H1 (cell line): ENCODE measurements around the gene DDAH2. TPM values are rescaled to one million over a fixed set of nuclear protein-coding genes. Genes with fewer than 3 reads are reported as not detected.

Source experiments
- CTCF ChIA-PET: fragments of 300-600 bp; sonication (Branson Sonifier 250); formaldehyde crosslinking; loops from one replicate; lab custom pipeline; 2021; ENCODE audit not compliant: partially characterized antibody; lab: Charles Lee
- POLR2A ChIA-PET: fragments of 300-600 bp; sonication (Branson Sonifier 250); formaldehyde crosslinking; loops from one replicate; lab custom pipeline; 2021; ENCODE audit warnings: inconsistent platforms; ENCODE audit not compliant: partially characterized antibody; lab: Charles Lee
- DNase-seq, 2 experiments: peaks; one replicate each; pipeline versions ENCODE4 v3.0.0 to v3.0.0-alpha.2; 2010 to 2022; ENCODE audit warnings: low spot score in 2 of 2, low read depth in 1 of 2, mixed read lengths in 1 of 2
- FAIRE-seq: peaks from 2 replicates; lab custom pipeline; 2011; peaks lifted over from hg19 to GRCh38; lab: Jason Lieb, UNC
- H2AFZ ChIP-seq: 2 replicates; pipeline ENCODE4 v1.8.1; 2012; ENCODE audit warnings: low read length, inconsistent platforms
- H2AK5ac ChIP-seq: 2 replicates; pipeline ENCODE4 v1.6.1; 2013; ENCODE audit warnings: low read depth, low read length
- H2BK120ac ChIP-seq: replicated peaks from 2 replicates; pipeline ENCODE3; 2013; ENCODE audit warnings: low read depth, low read length, inconsistent platforms
- H2BK12ac ChIP-seq: 2 replicates; pipeline ENCODE4 v1.6.1; 2013; ENCODE audit warnings: low read depth, low read length
- H2BK15ac ChIP-seq: 2 replicates; pipeline ENCODE4 v1.6.1; 2013; ENCODE audit warnings: low read length
- H2BK20ac ChIP-seq: 2 replicates; pipeline ENCODE4 v1.6.1; 2013; ENCODE audit warnings: low read length
- H2BK5ac ChIP-seq: 2 replicates; pipeline ENCODE4 v1.6.1; 2013; ENCODE audit warnings: low read depth, low read length
- H3K14ac ChIP-seq: 2 replicates; pipeline ENCODE4 v1.6.1; 2013; ENCODE audit warnings: inconsistent platforms; ENCODE audit not compliant: insufficient read length
- H3K18ac ChIP-seq: 2 replicates; pipeline ENCODE4 v1.6.1; 2013; ENCODE audit warnings: low read length; ENCODE audit errors: extremely low read depth
- H3K23ac ChIP-seq: 2 replicates; pipeline ENCODE4 v1.6.1; 2013; ENCODE audit warnings: inconsistent platforms; ENCODE audit not compliant: insufficient read length
- H3K23me2 ChIP-seq: 2 replicates; pipeline ENCODE4 v1.6.1; 2013; ENCODE audit warnings: low read depth, low read length
- H3K27ac ChIP-seq: 2 replicates; pipeline ENCODE4 v1.6.1; 2011; ENCODE audit warnings: low read depth, low read length, inconsistent platforms
- H3K27me3 ChIP-seq, 4 experiments: replicated peaks in 1 of 4; 1 replicate in 1 of 4; 2 replicates in 3 of 4; pipeline versions ENCODE4 v1.6.1 to v1.8.1; 2011 to 2013; ENCODE audit warnings: low read length in 3 of 4, mild to moderate bottlenecking in 3 of 4, inconsistent platforms in 2 of 4, mixed read lengths in 2 of 4, moderate library complexity in 1 of 4; ENCODE audit not compliant: control insufficient read depth in 3 of 4, insufficient read depth in 3 of 4; ENCODE audit errors: extremely low read depth in 1 of 4
- H3K36me3 ChIP-seq, 4 experiments: 2 replicates each; pipeline versions ENCODE4 v1.6.1 to v1.8.1; 2011 to 2013; ENCODE audit warnings: mild to moderate bottlenecking in 4 of 4, low read length in 3 of 4, moderate library complexity in 2 of 4, control low read depth in 1 of 4, inconsistent platforms in 1 of 4; ENCODE audit not compliant: insufficient read depth in 4 of 4, control insufficient read depth in 2 of 4
- H3K4ac ChIP-seq: replicated peaks from 2 replicates; pipeline ENCODE3; 2013; ENCODE audit warnings: low read length, low read depth, mixed read lengths, inconsistent platforms; ENCODE audit not compliant: insufficient read length
- H3K4me1 ChIP-seq, 4 experiments: replicated peaks in 1 of 4; 1 replicate in 1 of 4; 2 replicates in 3 of 4; pipeline versions ENCODE4 v1.6.1 to v1.8.1; 2011 to 2013; ENCODE audit warnings: low read length in 3 of 4, inconsistent platforms in 2 of 4, mixed read lengths in 1 of 4; ENCODE audit not compliant: insufficient read depth in 4 of 4, control insufficient read depth in 3 of 4
- H3K4me2 ChIP-seq, 2 experiments: 2 replicates each; pipeline versions ENCODE4 v1.6.1 to v1.8.1; 2011 to 2013; ENCODE audit warnings: low read depth in 2 of 2, low read length in 2 of 2, control low read depth in 1 of 2, inconsistent platforms in 1 of 2, mild to moderate bottlenecking in 1 of 2; ENCODE audit not compliant: insufficient read depth in 1 of 2
- H3K4me3 ChIP-seq, 4 experiments: fragments of 200-600, 300-600 bp in 1 of 4; sonication (generic), shearing (Covaris generic), sonication (Bioruptor Twin) in 1 of 4; 2 replicates each; pipeline versions ENCODE4 v1.5.1 to v1.8.1; 2011 to 2016; ENCODE audit warnings: low read length in 4 of 4, low read depth in 3 of 4, control low read depth in 2 of 4, inconsistent platforms in 2 of 4, mild to moderate bottlenecking in 2 of 4, mixed read lengths in 1 of 4, moderate library complexity in 1 of 4; ENCODE audit not compliant: insufficient read depth in 2 of 4; ENCODE audit errors: extremely low read depth in 1 of 4
- H3K56ac ChIP-seq: replicated peaks from 2 replicates; pipeline ENCODE3; 2013; ENCODE audit warnings: low read depth, mild to moderate bottlenecking, mixed read lengths, low read length, inconsistent platforms; ENCODE audit not compliant: insufficient read length
- H3K79me1 ChIP-seq: 2 replicates; pipeline ENCODE4 v1.6.1; 2013; ENCODE audit warnings: low read depth, low read length, control low read depth
- H3K79me2 ChIP-seq, 2 experiments: 2 replicates each; pipeline versions ENCODE4 v1.6.1 to v1.8.1; 2012 to 2013; ENCODE audit warnings: low read length in 2 of 2, mild to moderate bottlenecking in 2 of 2, inconsistent platforms in 1 of 2; ENCODE audit not compliant: insufficient read depth in 2 of 2, control insufficient read depth in 1 of 2
- H3K9ac ChIP-seq, 4 experiments: replicated peaks in 1 of 4; 1 replicate in 1 of 4; 2 replicates in 3 of 4; pipeline versions ENCODE4 v1.6.1 to v1.8.1; 2011 to 2013; ENCODE audit warnings: low read depth in 3 of 4, low read length in 3 of 4, control low read depth in 2 of 4, mild to moderate bottlenecking in 2 of 4, moderate library complexity in 2 of 4, inconsistent platforms in 1 of 4; ENCODE audit errors: extremely low read depth in 1 of 4
- H3K9me3 ChIP-seq, 2 experiments: 2 replicates each; pipeline versions ENCODE4 v1.6.1 to v1.8.1; 2012 to 2013; ENCODE audit warnings: mild to moderate bottlenecking in 2 of 2, moderate library complexity in 2 of 2, control low read depth in 1 of 2, inconsistent platforms in 1 of 2, low read depth in 1 of 2, low read length in 1 of 2, mixed read lengths in 1 of 2; ENCODE audit not compliant: insufficient read depth in 2 of 2
- H4K20me1 ChIP-seq, 2 experiments: replicated peaks in 1 of 2; 2 replicates each; pipeline versions ENCODE3 to v1.8.1; 2011 to 2013; ENCODE audit warnings: inconsistent platforms in 2 of 2, low read length in 2 of 2, mild to moderate bottlenecking in 1 of 2; ENCODE audit not compliant: insufficient read depth in 2 of 2, control insufficient read depth in 1 of 2
- H4K5ac ChIP-seq: 2 replicates; pipeline ENCODE4 v1.6.1; 2013; ENCODE audit warnings: low read length, low read depth, mixed read lengths, inconsistent platforms; ENCODE audit not compliant: insufficient read length
- H4K8ac ChIP-seq: 2 replicates; pipeline ENCODE4 v1.8.0; 2013; ENCODE audit warnings: mild to moderate bottlenecking, moderate library complexity, low read length, inconsistent platforms; ENCODE audit not compliant: insufficient read depth; ENCODE audit errors: extremely low read depth
- H4K91ac ChIP-seq: replicated peaks from 2 replicates; pipeline ENCODE3; 2013; ENCODE audit warnings: low read length, mixed read lengths, inconsistent platforms; ENCODE audit not compliant: insufficient read length
- ASH2L ChIP-seq: fragments of 200-600, 300-600 bp; sonication (generic); IDR thresholded peaks from one replicate; pipeline ENCODE4 v1.7.1; 2017; ENCODE audit warnings: low read length
- ATF2 ChIP-seq: IDR thresholded peaks from 2 replicates; pipeline ENCODE4 v1.6.1; 2012; ENCODE audit warnings: low read length, inconsistent platforms
- CBX8 ChIP-seq: fragments of 300-800, 300-1000 bp; sonication (generic); IDR thresholded peaks from 2 replicates; pipeline ENCODE4 v1.7.1; 2016; ENCODE audit warnings: low read depth, low read length, borderline replicate concordance
- HDAC6 ChIP-seq: IDR thresholded peaks from one replicate; pipeline ENCODE4 v1.7.1; 2012; ENCODE audit warnings: low read depth, mild to moderate bottlenecking, inconsistent platforms, low read length, moderate library complexity
- JUND ChIP-seq: IDR thresholded peaks from 2 replicates; pipeline ENCODE4 v1.6.1; 2011; ENCODE audit warnings: mild to moderate bottlenecking, improper control_type of control experiment, low read length
- KDM5A ChIP-seq: fragments of 200-600 bp; IDR thresholded peaks from 2 replicates; pipeline ENCODE4 v1.7.1; 2012; ENCODE audit warnings: mild to moderate bottlenecking, low read length, inconsistent platforms, mixed read lengths
- POLR2A ChIP-seq, 2 experiments: IDR thresholded peaks; 1 replicate in 1 of 2; 2 replicates in 1 of 2; pipeline ENCODE4 v1.6.1; 2011; ENCODE audit warnings: low read depth in 2 of 2, low read length in 2 of 2, mild to moderate bottlenecking in 2 of 2; ENCODE audit errors: control extremely low read depth in 1 of 2
- RBBP5 ChIP-seq: IDR thresholded peaks from 2 replicates; pipeline ENCODE4 v1.7.1; 2012; ENCODE audit warnings: low read depth, mild to moderate bottlenecking, inconsistent platforms, low read length, moderate library complexity, borderline replicate concordance
- SIRT6 ChIP-seq: IDR thresholded peaks from one replicate; pipeline ENCODE4 v1.7.1; 2012; ENCODE audit warnings: low read length, inconsistent platforms
- SP1 ChIP-seq: IDR thresholded peaks from 2 replicates; pipeline ENCODE4 v1.6.1; 2011; ENCODE audit warnings: low read depth, low read length
- YY1 ChIP-seq: IDR thresholded peaks from 2 replicates; pipeline ENCODE4 v1.6.1; 2011; ENCODE audit warnings: low read depth, mild to moderate bottlenecking, low read length
- WGBS, 2 experiments: shearing (Covaris generic) in 1 of 2; methylation state at CpG; one replicate each; pipeline versions ENCODE4 v1.1.6 to v1.1.7; 2013 to 2015; ENCODE audit warnings: low lambda C conversion rate in 2 of 2, mixed read lengths in 2 of 2, inconsistent platforms in 1 of 2, low coverage in 1 of 2, missing lambda C conversion rate in 1 of 2; ENCODE audit not compliant: insufficient replicate concordance in 2 of 2, insufficient coverage in 1 of 2, insufficient read length in 1 of 2; ENCODE audit errors: extremely low coverage in 1 of 2, missing lambda C conversion rate in 1 of 2; 5-methylcytosine and 5-hydroxymethylcytosine counted together
- polyA plus RNA-seq, 7 experiments: library from polyadenylated mRNA; depleted of rRNA in 3 of 7; stranded (reverse) in 5 of 7; unstranded in 2 of 7; fragments of >200 nt in 5 of 7; fragments of 200-250 nt in 2 of 7; gene quantifications; 1 replicate in 5 of 7; 2 replicates in 1 of 7; 4 replicates in 1 of 7; pipeline versions ENCODE4 v1.2.1 to v1.2.3, GENCODE V29; 2011 to 2013; ENCODE audit warnings: missing spikeins in 2 of 7, mixed read lengths in 2 of 7
- total RNA-seq: library from RNA; stranded (reverse); fragmentation: NEBNext Ultra II Directional; extraction: Animal tissue kit (Norgen Biotek cat#: 25700); gene quantifications from 2 replicates; pipeline ENCODE4 v1.2.1, GENCODE V29; 2021

The DDAH2 gene
- total and polyA plus RNA-seq, 2 of the 8 experiments (the other 6 are each of a cell fraction or from before 2014, with no cell fraction given), result 53.3 to 73.5 TPM

GRCh38 chr6:31686483-31686882, 42.6 kb downstream of the DDAH2 start:
- ChIA-PET POLR2A (interaction anchor here (1.2 to 1.5 kb wide), 2 partner anchors 54 to 166 kb away, joined by 3 to 4 read pairs; no protein-coding TSS in a partner anchor), CTCF (interaction anchor here (0.6 to 1.9 kb wide), 6 partner anchors 27 to 182 kb away, joined by 3 to 7 read pairs (median 4); partner anchors contain the start of gene LY6G6D)
- Histone ChIP-seq H3K9me3 (no peaks in the 10 kb centered on the region), H3K18ac (no peak overlapping the region), H3K79me1 (no peaks in the 10 kb centered on the region), H2AFZ (no peak overlapping the region), H3K23me2 (peaks cover 6% of the 10 kb centered on the region; the same call in 1 of the 2 replicates), H3K4me1 (peaks cover 0 to 5% (median 4%) of the 10 kb centered on the region in 4 experiments; a peak in 5 of 7 replicates), H4K91ac (no peak overlapping the region), H3K9ac (no peak overlapping the region), H3K4me3 (no peak overlapping the region), H4K8ac (no peak overlapping the region), H3K4me2 (no peak overlapping the region), H3K79me2 (no peaks in the 10 kb centered on the region), H2BK12ac (no peak overlapping the region), H3K27ac (no peak overlapping the region), H2BK15ac (no peak overlapping the region), H3K14ac (no peak overlapping the region), H3K56ac (no peak overlapping the region), H2BK20ac (no peak overlapping the region), H2BK120ac (no peak overlapping the region), H2AK5ac (no peak overlapping the region), H3K36me3 (peaks cover 2 to 23% (median 15%) of the 10 kb centered on the region in 4 experiments; a peak in 5 of 8 replicates), H4K20me1 (no peaks in the 10 kb centered on the region), H3K23ac (no peak overlapping the region), H4K5ac (no peak overlapping the region), H3K27me3 (peaks cover 3 to 10% (median 10%) of the 10 kb centered on the region in 4 experiments; a peak in 6 of 7 replicates), H3K4ac (no peak overlapping the region), H2BK5ac (no peak overlapping the region)
- 87% methylated on average over 5 of the region's 5 CpGs; no CpG with 5 or more reads in 1 of the 2 experiments for WGBS, 2 experiments
- FAIRE-seq, result no peak
- DNase-seq, result no peak
- TF ChIP-seq CBX8 (no peak), YY1 (no peak), JUND (no peak), HDAC6 (no peak), KDM5A (no peak), ATF2 (no peak), SIRT6 (no peak), SP1 (no peak), ASH2L (no peak), RBBP5 (no peak), POLR2A (IDR thresholded peaks at IDR 0.05; ENCODE audit: control extremely low read depth in 1 of 2, low read depth in 2 of 2, low read length in 2 of 2) (no peak)
